WI38 (cell line): ENCODE results near the gene CHD8.

Experiments
- H3K4me3 ChIP-seq: 2 replicates; pipeline ENCODE4 v1.5.1; 2011; ENCODE audit warnings: low read depth, mild to moderate bottlenecking, control low read depth, low read length
- CTCF ChIP-seq: IDR thresholded peaks from 2 replicates; pipeline ENCODE4 v1.5.1; 2012; ENCODE audit warnings: low read depth, mild to moderate bottlenecking, control low read depth, low read length

The CHD8 gene

GRCh38 chr14:21369949-21370679, 85.8 kb downstream of the CHD8 start:
- TF ChIP-seq CTCF: no peak
- no peak overlapping the region for H3K4me3 ChIP-seq

GRCh38 chr14:21367582-21368144, 88.3 kb downstream of the CHD8 start:
- H3K4me3 ChIP-seq: no peak overlapping the region
- no peak for TF ChIP-seq CTCF

DNA sequence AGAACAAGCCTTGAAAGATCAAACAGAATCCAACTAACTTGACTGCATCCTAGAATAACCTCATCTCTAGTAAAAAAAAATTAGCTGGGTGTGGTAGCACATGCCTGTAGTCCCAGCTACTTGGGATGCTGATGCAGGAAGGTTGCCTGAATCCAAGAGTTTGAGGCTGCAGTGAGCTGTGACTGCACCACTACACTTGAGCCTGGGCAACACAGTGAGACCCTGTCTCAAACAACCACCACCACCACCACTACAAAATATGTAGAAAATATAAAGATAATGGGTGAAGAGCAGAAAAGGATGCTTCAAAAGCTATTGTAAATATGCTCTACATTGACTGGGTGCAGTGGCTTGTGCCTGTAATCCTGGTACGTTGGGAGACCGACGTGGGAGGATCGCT, 99.4 kb downstream of the CHD8 start:
- H3K4me3 ChIP-seq: no peak overlapping the region
- no peak for TF ChIP-seq CTCF

DNA sequence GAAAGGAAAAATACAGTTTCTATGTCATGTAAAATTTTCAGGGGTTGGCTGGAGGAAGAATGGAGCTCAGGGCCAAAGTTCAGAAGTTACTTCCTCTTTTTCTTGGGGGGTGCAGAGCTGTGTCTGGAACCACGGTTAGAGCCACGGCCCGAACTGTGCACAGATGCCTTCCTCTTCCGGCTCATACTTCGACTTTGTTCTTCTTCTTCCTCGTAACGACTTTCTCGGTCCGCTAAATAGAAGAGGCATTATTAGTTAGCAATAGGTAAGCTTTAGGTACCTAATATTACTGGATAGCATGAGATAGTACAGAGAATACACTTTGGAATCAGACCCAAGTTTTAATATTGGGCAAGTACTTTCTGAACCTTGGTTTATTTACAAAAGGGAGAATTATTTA, 103.3 kb downstream of the CHD8 start:
- H3K4me3 ChIP-seq: no peak overlapping the region
- no peak for TF ChIP-seq CTCF

DNA sequence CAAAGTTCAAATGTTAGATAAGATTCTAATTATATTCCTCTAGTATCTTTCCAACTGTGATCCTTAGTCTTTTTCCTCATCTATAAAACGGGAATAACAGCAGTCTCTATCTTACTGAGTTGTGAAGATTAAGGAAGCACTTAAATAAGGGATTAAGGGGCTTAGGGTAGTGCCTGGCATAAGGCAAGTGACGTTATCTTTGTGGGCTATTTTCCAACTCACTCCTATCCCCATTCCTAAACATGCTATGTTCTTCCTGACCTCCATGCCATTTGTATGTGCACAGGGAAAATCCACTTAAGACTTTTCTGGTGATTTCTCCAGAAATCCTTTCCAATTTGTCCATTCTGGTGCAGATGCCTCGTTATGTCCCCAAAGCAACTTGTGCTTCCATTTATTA, 105.4 kb downstream of the CHD8 start:
- no peak overlapping the region for H3K4me3 ChIP-seq
- TF ChIP-seq CTCF: no peak

GRCh38 chr14:21347201-21347600, 108.7 kb downstream of the CHD8 start:
- H3K4me3 ChIP-seq: no peak overlapping the region
- no peak for TF ChIP-seq CTCF

- TF ChIP-seq CTCF: no peak
- H3K4me3 ChIP-seq: no peak overlapping the region
These were observed 109.3 kb downstream of the CHD8 start for GRCh38 chr14:21346532-21347135.
